Measurements from ENCODE around the gene ADAMTSL4. TPM values are rescaled to one million over a fixed set of nuclear protein-coding genes. Genes with fewer than 3 reads are reported as not detected.
"Not testable (repeated sequence)": the region's sequence is repeated elsewhere in the genome, so short reads cannot be mapped to it uniquely, and the experiment has no call there.

Gene ADAMTSL4
- total RNA-seq, 4 donors from 2014 or later = 54.4 to 132 (median 93.2) TPM

DNA sequence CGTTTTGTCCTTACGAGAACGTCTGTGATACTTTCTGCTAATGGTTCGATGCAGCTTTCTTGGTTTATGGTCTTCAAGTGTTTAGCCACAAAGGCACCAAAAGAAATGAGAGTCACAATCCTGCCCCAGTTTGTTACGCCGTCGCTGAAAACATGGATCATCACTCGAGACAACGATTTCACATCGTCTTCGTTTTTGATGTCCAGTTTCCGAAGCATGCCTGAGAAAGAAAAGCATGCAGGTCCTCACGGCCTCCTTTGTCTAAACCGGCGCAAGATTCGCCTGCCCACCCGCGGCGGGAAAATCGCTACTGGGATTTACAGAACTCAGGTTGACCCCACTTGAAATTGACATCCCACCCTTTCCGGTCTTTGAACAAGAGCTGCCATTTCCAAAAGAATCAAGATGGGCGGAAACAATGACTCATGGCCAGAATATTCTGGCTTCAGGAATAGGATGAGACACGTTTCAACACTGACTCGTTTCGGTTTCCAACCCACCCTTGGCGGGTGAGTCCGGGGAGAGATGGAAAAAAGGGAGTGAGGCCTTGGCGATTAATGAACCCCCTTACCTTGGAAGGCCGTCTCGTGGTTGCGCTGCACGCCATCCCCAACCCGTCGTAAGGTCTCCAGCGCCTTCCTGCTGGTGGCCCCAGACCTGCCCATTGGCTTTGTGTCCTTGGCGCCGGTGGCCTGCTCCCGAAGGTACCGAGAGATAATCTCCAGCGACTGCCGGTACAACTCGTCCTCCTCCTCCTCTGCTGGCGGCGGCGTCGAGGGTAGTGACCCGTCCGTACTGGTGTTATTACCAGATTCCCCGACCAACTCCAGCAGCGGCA, 29.3 kb downstream of the ADAMTSL4 start:
- TF ChIP-seq POLR2A (IDR thresholded peaks at IDR 0.05) (peak in 1 of 2 donors; percentile 16), CTCF (IDR thresholded peaks at IDR 0.05) (peak in 1 of 5 experiments; percentile 14), EP300 (IDR thresholded peaks at IDR 0.05) (peak in 1 of 2 donors; percentile 93)
- DNase-seq (ENCODE audit: low spot score in 2 of 2) = peak in 1 of 2 donors; percentile 80
- H3K36me3 ChIP-seq = peaks cover 2 to 51% (median 5%) of the 10 kb centered on the region in 3 donors
- H3K4me1 ChIP-seq = peaks cover 0 to 37% (median 23%) of the 10 kb centered on the region in 4 donors
- peak overlapping the region; percentile 82 to 98 (median 93) for H3K4me3 ChIP-seq
- H3K27ac ChIP-seq = peak overlapping the region; percentile 97 to 100 (median 98)
- no peaks in the 10 kb centered on the region for H3K27me3 ChIP-seq
- H3K9me3 ChIP-seq = no peaks in the 10 kb centered on the region
- 0% methylated on average over 29 to 48 of the region's 50 CpGs for WGBS, 2 donors

- H3K27ac ChIP-seq = peak within 1 kb of the TSS; percentile 97 to 100 (median 98)
- WGBS, 2 donors = 0 to 2% methylated on average over 38 to 55 of the region's 94 CpGs
- TF ChIP-seq EP300 (IDR thresholded peaks at IDR 0.05) (peak; percentile 59 to 100), CTCF (IDR thresholded peaks at IDR 0.05) (peak in 2 of 5 experiments; percentile 55 to 63), POLR2A (IDR thresholded peaks at IDR 0.05) (peak; percentile 96 to 98)
Observed at GRCh38 chr1:150579110-150579944, 30.1 kb downstream of the ADAMTSL4 start, which contains the start of gene MCL1. MCL1 (minus strand) TSS chr1:150579610; CDS start chr1:150579530, 80 bp downstream.

GRCh38 chr1:150579945-150580642, 30.9 kb downstream of the ADAMTSL4 start:
- TF ChIP-seq POLR2A (IDR thresholded peaks at IDR 0.05) (no peak), CTCF (IDR thresholded peaks at IDR 0.05) (no peak), EP300 (IDR thresholded peaks at IDR 0.05) (no peak)

More at GRCh38 chr1:150579110-150579944, 30.1 kb downstream of the ADAMTSL4 start, which contains the start of gene MCL1:
- Histone ChIP-seq H3K9me3 (no peaks in the 10 kb centered on the region), H3K4me1 (peaks cover 0 to 29% (median 16%) of the 10 kb centered on the region in 4 donors), H3K36me3 (peaks cover 2 to 45% (median 5%) of the 10 kb centered on the region in 3 donors), H3K27me3 (no peaks in the 10 kb centered on the region), H3K4me3 (peak within 1 kb of the TSS; percentile 82 to 98 (median 93))
- peak; percentile 81 to 86 for DNase-seq (ENCODE audit: low spot score in 2 of 2)

GRCh38 chr1:150580966-150581365, 31.8 kb downstream of the ADAMTSL4 start:
- Histone ChIP-seq H3K27ac (peak overlapping the region in 1 of 4 donors; percentile 17), H3K4me1 (peaks cover 0 to 13% (median 7%) of the 10 kb centered on the region in 4 donors), H3K36me3 (peaks cover 0 to 43% (median 2%) of the 10 kb centered on the region in 3 donors)
- whole genome bisulfite sequencing, 2 donors = 85 to 93% methylated on average over 3 of the region's 3 CpGs
- not testable (repeated sequence) for DNase-seq (ENCODE audit: low spot score in 2 of 2); H3K9me3 ChIP-seq; H3K4me3 ChIP-seq; H3K27me3 ChIP-seq

More at GRCh38 chr1:150579945-150580642, 30.9 kb downstream of the ADAMTSL4 start:
- Histone ChIP-seq H3K36me3 (peaks cover 2 to 45% (median 5%) of the 10 kb centered on the region in 3 donors), H3K9me3 (no peaks in the 10 kb centered on the region), H3K4me1 (peaks cover 0 to 21% (median 14%) of the 10 kb centered on the region in 4 donors), H3K27ac (peak overlapping the region; percentile 97 to 100 (median 98)), H3K27me3 (no peaks in the 10 kb centered on the region), H3K4me3 (peak overlapping the region; percentile 59 to 98 (median 93))
- no peak for DNase-seq (ENCODE audit: low spot score in 2 of 2)
- 70 to 71% methylated on average over 15 of the region's 15 CpGs for WGBS, 2 donors

- H3K4me3 ChIP-seq; H3K27me3 ChIP-seq; DNase-seq (ENCODE audit: low spot score in 2 of 2); H3K9me3 ChIP-seq: not testable (repeated sequence)
- 96 to 97% methylated on average over 7 of the region's 7 CpGs for WGBS, 2 donors
- Histone ChIP-seq H3K27ac (peak overlapping the region in 1 of 4 donors; percentile 17), H3K36me3 (peaks cover 0 to 38% (median 2%) of the 10 kb centered on the region in 3 donors), H3K4me1 (peaks cover 0 to 13% (median 7%) of the 10 kb centered on the region in 4 donors)
Observed at GRCh38 chr1:150581437-150581836, 32.2 kb downstream of the ADAMTSL4 start.

GRCh38 chr1:150581962-150582361, 32.8 kb downstream of the ADAMTSL4 start:
- not testable (repeated sequence) for H3K27ac ChIP-seq; H3K4me3 ChIP-seq; H3K9me3 ChIP-seq; H3K27me3 ChIP-seq; DNase-seq (ENCODE audit: low spot score in 2 of 2)
- Histone ChIP-seq H3K4me1 (peaks cover 0 to 13% (median 7%) of the 10 kb centered on the region in 4 donors), H3K36me3 (peaks cover 0 to 33% (median 2%) of the 10 kb centered on the region in 3 donors)
- WGBS, 2 donors = 95% methylated on average over 14 of the region's 14 CpGs

Measured in tibial nerve (tissue), 4 donors.